Activated CD4-positive, CD25-positive, alpha-beta regulatory T cell treated with anti-CD3 and anti-CD28 coated beads, Interleukin-2, amount 50 U/mL, for 72 hours (primary cell): Measurements from ENCODE around the gene RAB11A.

Experiments used
- DNase-seq: peaks from one replicate; pipeline ENCODE4 v3.0.0; 2021

Gene RAB11A

DNA sequence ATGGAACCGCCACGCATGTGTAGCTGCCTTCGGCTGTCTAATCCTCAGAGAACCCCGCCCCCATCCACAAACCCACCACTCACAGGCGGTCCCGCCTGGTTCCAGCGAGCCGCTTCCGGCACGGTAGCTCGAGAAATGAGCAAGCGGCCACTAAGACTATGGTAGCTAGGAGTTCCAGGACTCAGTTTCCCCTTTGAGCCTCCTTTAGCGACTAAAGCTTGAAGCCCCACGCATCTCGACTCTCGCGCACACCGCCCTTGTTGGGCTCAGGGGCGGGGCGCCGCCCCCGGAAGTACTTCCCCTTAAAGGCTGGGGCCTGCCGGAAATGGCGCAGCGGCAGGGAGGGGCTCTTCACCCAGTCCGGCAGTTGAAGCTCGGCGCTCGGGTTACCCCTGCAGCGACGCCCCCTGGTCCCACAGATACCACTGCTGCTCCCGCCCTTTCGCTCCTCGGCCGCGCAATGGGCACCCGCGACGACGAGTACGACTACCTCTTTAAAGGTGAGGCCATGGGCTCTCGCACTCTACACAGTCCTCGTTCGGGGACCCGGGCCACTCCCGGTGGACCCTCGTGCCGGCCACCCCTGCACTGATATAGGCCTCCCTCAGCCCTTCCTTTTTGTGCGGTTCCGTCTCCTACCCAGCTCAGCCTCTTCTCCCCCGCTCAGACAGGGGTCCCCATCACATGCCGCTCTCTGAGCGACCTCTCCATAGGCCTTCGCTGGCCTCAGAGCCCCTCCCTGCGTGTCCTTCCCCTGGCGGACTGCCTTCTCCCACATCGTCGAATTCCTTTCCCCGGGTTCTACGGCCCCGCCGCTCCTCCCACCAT is at the start of gene RAB11A:
TSS of gene RAB11A (plus strand) at position 366 of the 828 bp plus-strand sequence. CDS start at position 461, 95 bp downstream.
- peak; percentile 95 for DNase-seq

DNA sequence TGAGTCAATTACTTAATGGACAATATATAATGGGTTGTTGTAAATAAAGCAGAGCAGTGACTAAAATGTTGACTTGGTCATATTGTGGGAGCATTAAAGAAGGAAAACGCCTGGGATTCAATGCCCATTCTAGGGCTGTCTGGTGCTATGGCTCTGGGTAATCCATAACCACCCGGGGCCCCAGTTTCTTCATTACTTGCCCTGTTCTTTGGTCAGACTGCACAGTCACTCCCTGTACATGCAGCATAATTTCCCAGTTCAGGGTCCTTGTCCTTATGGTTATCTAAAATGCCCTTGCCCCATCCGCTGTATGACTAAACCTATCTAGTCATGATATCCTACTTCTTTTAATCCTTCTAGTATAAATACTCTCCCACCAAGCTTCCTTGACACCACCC is 49.7 kb upstream of the RAB11A start:
- no peak for DNase-seq

DNA sequence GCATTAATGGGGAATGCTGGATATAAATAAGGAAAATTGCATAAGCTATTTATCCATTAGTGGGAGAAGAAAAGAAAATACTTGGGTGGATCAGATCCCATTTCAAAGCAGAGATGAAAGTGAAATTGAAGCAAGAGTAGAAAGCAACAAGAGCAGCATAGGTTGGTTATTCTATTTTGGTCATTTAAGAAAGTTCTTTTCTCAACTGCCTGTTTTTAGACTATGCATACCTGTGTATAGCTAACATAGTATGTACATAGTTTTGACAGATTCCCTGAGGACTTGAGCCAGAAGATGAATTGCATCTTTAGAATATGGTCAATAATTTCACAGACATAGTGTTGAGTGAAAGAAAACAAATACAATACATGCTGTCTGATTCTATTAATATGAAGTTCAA is 48.2 kb upstream of the RAB11A start:
- DNase-seq: no peak

DNA sequence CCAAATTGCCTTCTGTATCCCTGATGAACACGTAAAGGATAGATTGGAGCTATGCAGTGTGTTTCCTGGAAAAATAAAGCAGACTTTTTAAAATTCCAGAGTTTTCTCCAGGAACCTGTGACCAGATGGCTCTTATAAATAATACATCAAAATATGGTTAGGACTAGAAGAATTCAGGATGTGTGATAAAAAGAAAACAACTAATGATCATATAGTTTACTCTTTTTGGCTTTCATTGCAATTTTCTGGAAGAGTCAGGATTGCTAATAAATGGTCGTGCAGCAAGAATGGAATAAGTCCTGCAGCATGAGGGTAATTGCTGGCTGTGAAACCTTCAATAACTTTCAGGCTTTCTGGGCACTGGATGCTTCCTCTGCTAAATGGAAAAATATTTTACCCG is 47.0 kb upstream of the RAB11A start:
- DNase-seq: no peak

DNA sequence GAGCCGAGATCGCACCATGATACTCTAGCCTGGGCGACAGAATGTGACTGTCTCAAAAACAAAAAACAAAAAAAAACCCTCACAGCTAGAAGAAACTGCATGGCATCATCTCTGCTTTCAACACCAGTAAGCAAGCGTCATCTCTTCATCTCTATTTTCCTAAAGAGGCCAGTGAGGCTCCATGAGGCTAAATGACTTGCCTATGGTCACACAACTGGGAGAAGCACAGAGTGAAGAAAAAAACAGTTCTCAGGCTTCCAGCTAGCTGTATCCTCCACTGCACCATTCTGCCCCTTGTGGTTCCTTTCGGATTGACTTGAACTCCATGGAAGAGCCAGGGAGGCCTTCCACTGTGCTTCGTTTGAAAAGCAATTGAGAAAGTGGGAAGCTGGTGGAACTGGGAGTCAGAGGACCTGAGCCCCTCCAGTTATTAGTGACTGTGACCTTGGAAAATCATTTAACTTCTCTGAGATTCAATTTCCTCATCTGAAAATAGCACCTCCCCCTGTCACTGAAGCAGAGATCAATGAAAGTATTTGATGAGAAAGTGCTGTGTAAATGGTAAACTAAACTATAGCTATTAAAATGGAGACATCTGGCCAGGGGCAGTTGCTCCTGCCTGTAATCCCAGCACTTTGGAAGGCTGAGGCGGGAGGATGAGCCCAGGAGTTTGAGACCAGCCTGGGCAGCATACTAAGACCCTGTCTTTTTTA is 45.1 kb upstream of the RAB11A start:
- DNase-seq: no peak

DNA sequence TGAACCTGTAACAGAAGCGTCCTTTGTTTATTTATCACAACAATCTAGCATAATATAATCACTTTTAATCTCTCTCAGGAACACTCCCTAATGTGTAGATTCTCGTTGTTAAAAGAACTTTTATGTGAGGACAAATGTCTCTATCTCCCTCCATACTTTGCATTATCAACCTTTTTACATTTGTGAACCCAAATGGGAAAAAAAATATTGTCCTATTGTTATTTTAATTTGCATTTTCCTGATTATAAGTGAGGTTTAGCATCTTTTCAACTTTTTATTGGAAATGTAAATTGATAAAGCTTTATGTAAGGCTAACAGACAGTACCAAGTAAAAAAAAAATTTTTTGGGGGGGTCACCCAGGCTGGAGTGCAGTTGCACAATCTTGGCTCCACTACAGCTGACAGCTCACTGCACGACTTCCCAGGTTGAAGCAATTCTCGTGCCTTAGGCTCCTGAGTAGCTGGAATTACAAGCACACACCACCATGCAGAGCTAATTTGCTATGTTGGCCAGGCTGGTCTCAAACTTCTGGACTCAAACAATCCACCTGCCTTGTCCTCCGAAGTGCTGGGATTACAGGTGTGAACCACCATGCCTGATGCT is 44.2 kb upstream of the RAB11A start:
- no peak for DNase-seq

DNA sequence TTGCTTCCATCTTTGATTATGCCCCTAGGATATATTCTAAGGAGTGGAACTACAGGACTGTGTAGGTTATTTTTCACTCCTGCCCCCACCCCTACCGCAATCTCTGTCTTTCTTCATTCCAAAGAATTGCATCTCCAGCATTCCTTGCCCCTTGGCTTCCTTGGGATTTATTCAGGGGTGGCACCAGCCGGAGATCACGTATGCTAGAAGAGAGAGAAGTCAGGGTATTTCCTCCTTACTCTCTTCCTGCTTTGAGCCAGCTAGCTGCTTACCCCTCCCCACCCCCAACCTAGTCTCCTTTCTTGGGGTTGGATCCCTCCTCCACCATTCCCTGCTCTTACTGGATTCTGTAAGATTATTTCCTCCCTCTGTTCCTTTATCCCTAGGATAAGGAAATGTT is 42.2 kb upstream of the RAB11A start:
- no peak for DNase-seq

DNA sequence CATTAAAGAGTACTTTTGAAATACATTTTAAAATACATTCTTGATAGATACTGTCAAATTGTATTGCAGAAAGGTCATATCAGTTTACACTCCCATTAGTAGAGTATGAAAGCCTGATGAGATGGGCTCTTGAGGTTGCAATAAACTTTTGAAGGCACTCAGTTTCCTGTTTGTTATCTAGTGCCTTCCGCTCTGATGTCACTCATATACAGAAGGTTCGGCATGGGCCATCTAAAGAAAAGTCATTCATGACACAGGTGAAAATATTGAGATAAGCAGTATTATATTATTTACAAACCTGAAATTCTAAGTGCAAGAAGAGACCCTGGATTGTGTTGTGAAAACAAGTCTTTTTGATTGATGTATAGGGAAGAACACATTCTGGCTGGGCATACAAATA is 40.7 kb upstream of the RAB11A start:
- no peak for DNase-seq

DNA sequence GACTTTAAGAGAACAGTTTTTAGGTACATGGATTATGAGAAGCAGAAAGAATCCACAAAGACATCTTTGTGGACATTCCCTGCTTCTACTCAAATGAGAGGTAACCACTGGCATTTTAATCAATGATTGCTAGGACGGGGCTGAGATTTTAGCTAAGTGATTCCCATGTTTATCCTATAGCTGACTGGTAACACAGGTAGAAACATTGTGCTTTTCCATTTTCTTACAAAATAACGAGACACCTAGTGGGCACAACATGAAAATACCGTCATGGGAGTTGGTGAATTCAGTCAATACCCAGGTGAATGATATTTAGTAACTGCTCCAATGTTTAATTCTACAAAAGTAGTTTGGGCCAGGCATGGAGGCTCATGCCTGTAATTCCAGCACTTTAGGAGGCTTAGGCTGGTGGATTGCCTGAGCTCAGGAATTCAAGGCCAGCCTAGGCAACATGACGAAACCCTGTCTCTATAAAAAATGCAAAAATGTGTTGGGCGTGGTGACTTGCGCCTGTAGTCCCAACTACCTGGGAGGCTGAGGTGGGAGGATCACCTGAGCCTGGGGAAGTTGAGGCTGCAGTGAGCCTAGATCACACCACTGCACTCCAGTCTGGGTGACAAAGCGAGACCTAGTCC is 40.0 kb upstream of the RAB11A start:
- DNase-seq: no peak

DNA sequence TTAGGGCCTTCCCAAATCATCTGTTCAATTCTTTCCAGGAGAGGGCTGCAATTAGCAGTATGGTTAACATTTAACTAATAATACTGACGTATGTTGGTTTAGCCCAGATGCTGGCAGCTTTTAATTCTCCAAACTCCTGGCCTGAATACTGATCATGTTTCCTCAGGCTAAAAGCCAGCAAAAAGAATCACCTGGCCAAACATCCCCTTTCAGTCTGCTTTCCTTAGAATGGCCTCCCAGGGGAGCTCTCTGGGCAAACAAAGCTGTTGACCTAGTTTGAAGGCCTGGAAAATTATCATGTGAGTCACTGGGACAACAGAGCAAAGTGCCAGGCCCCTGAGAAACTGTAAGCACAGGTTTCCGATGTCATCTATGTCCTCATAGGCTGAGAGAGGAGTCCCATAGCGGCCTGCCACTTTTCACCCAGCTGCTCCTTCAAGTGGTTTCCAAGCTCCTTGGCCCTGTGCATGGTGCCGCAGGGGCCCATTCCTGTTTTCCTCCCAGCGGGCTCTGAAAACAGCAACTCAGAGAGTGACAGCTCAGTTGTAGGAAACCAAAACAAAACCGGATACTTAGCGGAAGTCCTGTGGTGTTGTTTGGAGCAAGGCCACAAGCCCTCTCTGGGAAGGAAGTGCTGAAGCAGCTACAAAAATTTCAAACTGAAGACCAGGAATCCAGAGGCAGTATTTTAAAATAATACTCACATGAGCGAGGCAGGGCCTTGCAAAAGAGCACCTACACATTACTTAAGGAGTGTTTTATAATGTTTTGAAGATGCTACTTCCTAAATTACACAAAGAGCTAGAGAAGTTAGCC is 36.5 kb upstream of the RAB11A start:
- no peak for DNase-seq

DNA sequence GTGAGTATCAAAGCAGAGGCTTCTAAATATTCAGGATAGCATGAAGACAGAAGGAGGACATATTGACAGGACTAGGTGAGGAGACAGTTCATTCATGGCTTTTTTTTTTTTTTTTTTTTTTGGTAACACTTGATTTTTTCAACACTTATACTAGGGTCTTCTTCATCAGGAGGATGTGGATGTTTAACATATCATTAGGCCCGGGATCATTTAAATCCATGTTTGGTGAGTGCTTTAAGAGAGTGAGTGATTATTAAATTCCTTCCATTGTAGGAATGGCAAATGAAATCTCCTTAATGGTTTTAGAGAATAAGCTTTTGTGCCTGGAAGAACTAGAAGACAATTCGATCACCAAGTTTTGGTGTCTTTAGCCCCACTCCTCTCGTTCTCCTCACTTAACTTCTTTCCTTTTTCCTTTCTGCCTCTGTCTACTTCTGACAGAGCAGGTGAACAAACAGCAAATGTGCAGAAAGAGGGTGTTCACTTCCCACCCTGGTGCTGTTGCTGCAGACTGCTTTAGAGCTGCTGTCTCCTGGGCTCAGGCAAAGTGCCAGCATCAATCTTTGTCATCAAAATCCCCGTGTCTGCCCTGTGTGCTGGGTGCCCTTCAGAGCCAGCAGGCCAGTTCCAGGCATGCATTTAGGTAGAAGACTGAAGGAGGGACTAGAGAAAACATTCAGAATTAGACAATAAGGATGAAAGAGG is 35.6 kb upstream of the RAB11A start:
- DNase-seq: no peak

DNA sequence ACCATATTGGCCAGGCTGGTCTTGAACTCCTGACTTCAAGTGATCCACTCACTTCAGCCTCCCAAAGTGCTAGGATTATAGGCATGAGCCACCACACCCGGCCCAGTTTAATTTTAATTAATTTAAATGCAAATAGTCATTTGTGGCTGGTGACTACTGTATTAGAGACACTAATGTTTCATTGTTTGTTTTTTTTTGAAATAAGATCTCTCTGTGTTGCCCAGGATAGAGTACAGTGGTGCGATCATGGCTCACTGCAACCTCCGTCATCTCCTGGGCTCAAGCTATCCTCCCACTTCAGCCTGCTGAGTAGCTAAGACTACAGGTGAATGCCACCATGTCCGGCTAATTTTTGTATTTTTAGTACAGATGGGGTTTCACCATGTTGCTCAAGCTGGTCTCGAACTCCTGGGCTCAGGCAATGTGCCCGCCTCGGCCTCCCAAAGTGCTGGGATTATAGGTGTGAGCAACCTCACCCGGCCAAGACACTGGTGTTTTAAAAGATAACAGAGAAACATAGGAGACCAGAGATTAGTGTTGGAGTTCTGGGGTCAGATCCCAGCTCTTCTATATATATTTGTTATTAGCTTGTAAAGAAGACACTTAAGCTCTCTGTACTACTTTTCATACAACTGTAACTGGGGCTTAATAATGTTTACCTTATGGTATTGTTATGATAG is 34.5 kb upstream of the RAB11A start:
- no peak for DNase-seq

DNA sequence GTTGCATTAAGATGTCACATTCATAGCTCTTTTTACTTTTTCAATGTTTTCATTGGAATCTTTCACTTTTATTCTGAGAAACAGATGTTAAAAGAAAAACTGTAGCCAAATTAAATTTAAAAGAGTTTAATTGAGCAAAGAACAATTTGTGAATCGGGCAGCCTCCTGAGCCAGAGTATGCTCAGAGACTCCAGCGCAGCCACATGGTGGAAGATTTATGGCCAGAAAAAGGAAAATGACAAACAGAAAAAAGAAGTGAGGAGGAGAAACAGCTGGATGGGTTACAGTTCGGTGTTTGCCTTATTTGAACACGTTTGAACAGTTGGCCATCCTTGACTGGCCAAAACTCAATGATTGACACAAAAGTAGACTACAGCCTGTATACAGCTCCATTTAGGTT is 33.8 kb upstream of the RAB11A start:
- no peak for DNase-seq

DNA sequence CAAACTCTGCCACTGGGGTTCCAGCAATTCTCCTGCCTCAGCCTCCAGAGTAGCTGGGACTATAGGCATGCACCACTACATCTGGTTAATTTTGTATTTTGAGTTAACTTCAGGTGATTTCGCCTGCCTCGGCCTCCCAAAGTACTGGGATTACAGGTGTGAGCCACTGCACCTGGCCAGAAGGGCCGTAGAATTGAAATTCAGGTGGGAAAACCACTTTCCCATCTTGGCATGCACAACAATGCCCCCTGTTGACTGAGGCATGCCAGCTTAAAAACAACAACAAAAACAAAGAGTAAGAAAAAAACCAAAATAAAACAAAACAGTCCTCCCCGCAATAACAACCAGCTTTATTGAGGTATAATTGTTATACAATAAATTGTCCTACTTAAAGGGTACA is 32.6 kb upstream of the RAB11A start:
- no peak for DNase-seq

DNA sequence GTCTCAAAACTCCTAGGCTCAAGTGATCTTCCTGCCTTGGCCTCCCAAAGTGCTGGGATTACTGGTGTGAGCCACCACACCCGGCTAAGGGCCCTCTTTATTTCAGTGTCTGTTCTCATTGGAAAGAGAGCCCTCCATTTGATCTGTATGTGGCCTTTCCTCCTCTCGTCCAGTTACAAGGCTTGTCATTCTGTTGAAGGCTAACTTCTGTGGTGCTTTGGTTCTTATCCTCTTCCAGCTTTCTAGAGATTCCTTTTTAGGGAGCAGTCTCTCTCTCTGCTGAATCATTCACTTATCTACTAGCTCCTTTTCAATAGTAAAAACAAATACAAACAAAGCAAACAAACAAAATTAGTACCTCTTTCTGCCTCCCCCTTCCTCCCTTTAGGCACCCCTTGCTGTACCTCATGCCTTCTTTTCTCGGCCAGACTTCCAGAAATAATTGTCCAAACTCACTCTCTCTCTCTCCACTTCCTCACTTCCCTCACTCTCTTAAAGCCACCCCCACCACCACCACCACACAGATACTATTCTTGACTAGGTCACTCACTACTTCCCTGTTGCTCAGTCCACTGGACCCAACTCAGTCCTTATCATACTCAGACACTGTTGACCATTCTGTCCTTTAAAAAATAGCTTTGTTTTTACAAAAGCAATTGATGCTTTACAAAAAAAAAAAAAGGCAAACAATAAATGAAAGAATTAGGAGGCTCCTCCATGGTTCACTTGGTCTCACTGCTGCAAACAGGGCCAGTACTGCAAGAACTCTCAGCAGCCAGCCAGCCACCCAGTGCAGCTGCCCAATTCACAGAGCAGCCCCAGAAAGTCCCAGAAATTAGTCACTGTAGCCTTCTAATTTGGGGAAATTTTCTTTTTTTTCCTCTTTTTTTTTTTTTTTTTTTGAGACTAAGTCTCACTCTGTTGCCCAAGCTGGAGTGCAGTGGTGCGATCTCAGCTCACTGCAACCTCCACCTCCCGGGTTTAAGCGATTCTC is 31.7 kb upstream of the RAB11A start:
- no peak for DNase-seq

DNA sequence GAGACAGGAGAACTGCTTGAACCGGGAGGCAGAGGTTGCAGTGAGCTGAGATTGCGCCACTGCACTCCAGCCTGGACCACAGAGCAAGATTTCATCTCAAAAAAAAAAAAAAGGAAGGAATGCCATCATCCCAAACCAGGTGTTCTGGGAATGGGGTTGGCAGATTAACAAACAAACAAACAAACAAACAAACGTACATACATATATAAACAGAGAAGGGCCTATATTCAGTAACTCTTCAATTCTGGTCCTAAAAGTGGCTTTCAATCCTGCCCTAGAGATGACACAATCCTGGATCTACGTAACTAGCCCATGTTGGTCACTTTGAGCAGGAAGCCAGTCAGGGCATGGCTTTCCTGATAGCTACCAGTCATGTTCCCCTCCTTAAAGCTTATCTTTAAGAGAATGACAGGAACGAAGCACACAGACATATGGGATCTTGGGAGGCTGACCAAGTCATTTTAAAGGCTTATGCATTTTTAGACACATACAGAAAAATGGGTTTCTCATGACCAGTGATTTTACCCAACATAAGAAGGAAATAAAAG is 29.9 kb upstream of the RAB11A start:
- no peak for DNase-seq

DNA sequence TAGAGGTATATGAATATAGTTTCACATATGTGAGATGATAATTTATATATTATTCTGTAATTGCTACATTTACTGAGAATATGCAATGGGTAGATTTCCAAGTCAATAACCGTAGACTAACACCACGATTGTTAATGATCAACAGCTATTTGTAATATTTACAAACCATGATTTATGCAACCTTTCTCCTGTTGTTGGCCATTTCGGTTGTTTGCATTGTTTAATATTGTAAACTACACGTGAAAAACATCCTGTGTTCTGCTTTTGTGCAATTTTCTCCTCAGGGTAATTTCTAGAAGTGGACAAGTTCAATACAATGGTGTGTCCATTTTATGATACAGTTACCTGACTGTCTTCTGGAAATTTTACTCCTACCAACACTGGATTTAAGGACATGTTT is 29.3 kb upstream of the RAB11A start:
- DNase-seq: no peak

DNA sequence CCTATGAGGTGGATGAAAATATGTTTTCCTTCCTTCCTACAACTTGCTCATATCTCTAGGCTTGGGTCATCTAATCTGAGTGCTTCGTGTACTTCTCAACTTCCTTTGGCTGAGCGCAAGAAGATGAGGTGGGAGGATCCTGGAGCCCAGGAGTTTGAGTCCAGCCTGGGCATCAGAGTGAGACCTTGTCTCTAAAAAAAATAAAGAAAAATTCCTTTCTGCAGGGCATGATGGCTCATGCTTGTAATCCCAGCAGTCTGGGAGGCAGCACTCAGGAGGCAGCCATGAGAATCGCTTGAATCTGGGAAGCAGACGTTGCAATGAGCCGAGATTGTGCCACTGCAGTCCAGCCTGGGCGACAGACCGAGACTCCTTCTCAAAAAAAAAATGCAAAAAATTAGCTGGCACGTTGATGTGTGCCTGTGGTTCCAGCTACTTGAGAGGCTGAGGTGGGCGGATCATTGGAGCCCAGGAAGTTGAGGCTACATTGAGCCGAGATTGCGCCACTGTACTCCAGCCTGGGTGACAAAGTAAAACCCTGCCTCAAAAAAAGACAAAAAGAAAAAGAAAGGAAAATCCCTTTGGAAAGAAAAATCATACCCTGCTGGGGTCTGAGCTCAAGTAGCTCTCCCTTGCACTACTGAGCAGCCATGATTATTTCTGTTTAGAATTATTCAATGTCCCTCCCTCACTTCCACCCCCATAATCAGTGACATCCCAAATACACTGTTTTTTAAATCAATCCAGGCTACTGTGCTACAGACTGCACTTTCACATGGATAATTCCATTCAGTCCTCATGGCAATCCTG is 28.0 kb upstream of the RAB11A start:
- DNase-seq: no peak
